GM19324 (cell line): ENCODE measurements around the gene CYP4F11.
"Not testable (repeated sequence)": the region's sequence is repeated elsewhere in the genome, so short reads cannot be mapped to it uniquely, and the experiment has no call there.

ENCODE experiments used
- ATAC-seq: cut with Tn5 transposase; IDR thresholded peaks from one replicate; pipeline ENCODE4 v1.9.1; 2021; ENCODE audit warnings: mild to moderate bottlenecking, moderate library complexity; ENCODE audit not compliant: unreplicated experiment, low FRiP score

The CYP4F11 gene

DNA sequence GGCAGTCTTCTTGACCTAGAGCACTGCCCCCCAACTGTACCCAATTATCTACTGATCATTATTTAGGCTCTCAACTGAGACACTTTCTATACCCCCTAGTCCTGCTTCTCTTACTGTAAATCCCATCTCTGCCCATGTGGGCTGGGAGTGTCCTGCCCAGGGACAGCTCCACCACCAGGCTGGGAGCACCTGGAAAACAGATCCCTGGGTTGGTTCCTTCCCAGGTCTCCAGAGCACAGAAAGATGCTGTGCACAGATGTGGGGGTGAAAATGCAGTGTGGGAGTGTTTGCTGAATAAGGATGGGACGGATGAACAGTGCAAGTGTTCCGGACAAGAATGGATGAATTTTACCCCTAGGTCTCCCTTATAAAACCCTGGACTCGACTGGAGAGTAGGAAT lies 49.2 kb downstream of the CYP4F11 start:
- no peak for ATAC-seq

GRCh38 chr19:15883329-15883728 lies 51.0 kb downstream of the CYP4F11 start:
- not testable (repeated sequence) for ATAC-seq

DNA sequence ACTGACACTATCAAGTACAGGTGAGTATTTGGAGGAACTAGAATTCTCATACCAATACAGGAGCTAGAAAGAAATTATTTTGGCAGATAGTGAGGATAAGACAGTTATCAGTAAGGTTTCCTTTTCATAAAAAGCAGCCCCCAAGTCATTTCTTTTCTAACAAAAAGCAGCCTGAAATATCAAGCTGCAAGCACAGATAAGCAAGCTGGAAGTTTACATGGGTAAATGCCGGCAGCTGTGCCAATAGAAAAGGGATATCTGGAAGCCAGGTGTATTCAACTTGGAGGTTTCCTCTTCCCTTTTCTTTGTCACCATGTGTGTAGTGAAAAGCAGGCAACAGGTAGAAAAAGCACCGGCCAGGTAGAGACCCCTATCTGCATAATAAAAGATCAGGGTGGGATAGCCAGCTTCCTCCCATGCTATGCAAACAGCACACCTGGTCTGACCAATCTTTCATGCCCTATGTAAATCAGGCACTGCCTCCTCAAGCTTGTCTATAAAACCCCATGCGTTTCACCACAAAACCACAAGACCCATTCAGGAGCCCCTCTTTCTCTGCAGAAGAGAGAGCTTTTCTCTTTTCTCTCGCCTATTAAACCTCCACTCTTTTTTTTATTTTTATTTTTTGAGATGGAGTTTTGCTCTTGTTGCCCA lies 59.4 kb downstream of the CYP4F11 start:
- no peak for ATAC-seq

DNA sequence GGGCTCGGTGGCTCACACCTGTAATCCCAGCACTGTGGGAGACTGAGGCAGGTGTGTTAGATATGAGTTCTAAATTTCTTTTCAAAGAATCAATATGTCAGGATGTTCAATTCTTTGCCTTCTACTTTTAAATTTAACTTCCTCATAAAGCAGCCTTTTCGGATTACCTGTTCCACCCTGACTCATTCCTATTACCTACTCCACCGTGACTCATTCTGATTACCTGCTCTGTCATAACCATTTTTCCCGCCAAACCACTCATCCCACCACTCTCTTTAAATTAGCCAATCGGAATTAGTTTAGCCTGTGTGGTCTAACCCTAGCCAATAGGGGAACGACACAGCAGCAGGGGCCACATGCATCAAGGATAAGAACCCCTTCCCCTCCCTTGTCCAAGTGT lies 60.6 kb downstream of the CYP4F11 start:
- ATAC-seq, result not testable (repeated sequence)

DNA sequence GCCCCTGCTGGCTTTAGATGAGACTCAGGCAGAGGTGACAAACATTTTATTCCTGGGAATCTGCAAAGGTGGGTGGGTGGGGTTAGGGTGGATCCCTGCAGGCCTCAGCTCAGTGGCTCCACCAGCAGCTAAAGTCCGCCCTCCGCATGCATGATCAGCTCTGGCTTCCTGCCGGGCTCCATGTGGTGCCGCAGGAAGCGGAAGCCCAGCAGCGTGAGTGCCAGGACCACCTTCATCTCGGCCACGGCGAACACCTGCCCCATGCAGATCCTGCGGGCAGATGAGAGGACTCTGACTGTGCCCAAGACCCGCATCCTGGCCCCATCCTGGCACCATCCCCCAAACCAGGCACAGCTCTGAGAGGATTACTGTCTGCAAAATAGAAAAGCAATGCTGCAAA lies 62.8 kb downstream of the CYP4F11 start:
- ATAC-seq, result no peak

DNA sequence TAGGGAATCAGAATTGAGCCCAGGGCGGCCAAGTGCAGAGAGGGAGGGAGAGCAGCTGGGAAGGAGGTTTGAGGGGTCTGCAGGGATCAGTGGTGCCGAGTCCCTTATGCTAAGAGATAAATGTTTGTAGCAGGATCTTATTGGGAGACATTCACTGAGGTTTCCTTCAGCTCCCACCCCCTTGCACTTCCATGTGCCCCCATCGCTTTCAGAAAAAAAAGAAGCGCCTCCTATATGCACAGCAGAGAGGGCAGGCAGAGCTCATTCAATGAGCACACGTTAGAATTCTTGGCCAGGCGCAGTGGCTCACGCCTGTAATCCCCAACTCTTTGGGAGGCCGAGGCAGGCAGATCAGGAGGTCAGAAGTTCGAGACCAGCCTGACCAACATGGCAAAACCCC lies 64.5 kb downstream of the CYP4F11 start:
- ATAC-seq, result no peak

DNA sequence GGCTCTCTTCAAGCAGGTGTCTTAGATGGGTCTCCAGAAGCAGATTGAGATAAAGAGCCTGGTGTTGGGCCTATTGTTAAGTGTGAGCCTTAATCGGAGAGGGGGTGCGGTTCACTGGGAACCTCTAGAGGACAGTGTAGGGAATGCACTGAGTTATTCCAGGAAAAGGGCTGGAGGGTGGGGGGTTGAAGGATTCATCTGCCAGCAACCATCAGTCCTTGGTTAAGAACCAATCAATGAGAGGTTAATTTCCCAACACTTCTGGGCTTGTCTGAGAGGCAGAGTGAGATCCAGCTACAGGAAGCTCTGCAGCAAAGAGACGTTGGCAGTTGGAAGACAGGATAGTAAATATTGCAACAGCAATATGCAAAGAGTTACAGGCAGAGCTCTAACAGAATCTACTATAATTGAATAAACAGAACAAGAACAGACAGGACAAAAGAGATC lies 65.2 kb downstream of the CYP4F11 start:
- ATAC-seq, result no peak

- ATAC-seq, result no peak
Observed at GRCh38 chr19:15866636-15867035, 67.7 kb downstream of the CYP4F11 start.

- ATAC-seq, result no peak
Observed at GRCh38 chr19:15864824-15865223, 69.5 kb downstream of the CYP4F11 start.

DNA sequence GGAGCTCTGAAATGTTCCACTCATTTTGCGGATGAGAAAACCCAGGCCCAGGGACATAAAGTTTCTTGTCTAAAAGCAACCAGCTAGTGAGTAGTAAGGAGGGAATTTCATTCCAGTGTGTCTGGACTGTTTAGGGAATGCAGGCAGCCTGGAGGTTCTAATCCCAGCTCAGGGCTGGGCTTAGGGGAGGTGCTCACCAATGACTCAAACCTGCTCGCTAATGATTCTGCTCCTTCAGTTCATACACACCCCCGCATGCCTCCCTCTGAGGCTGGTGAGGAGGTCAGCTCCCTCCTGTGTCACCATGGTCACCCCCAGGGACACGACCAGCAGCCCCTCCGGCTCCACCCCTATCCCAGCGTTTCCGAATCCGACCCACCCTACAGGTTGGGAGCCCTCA lies 71.1 kb downstream of the CYP4F11 start:
- ATAC-seq, result no peak

DNA sequence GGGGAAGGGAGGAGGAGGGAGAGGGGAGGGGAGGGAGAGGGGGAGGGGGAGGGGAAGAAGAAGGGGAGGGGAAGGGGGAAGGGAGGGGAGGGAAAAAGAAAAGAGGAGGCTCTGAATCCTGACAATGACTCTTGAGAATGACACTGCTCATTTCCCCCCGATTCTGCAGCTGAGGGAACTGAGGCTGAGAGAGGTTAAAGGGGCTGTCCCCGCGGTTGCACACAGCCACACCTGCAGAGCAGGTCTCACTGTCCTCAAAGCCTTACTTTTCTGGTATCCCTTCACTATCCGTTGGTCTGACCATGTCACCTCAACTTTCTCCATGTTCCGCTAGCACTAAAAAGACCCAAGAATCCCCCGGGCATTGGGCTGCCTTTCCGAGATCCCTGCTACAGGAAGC lies 71.9 kb downstream of the CYP4F11 start:
- no peak for ATAC-seq
